ENCODE measurements around the gene STUM.
A peak's percentile ranks its signal among the peaks of the same experiment; 100 is the strongest.
"Not testable (repeated sequence)": the region's sequence is repeated elsewhere in the genome, so short reads cannot be mapped to it uniquely, and the experiment has no call there.

STUM gene

GRCh38 chr1:226627050-226627755 is 78.6 kb downstream of the STUM start:
- DNase-seq (ENCODE audit: low read depth), result no peak

GRCh38 chr1:226627924-226628611 is 79.5 kb downstream of the STUM start:
- no peak for DNase-seq (ENCODE audit: low read depth)

GRCh38 chr1:226628612-226629155 is 80.1 kb downstream of the STUM start:
- DNase-seq (ENCODE audit: low read depth), result no peak

GRCh38 chr1:226629210-226629895 is 80.8 kb downstream of the STUM start:
- DNase-seq (ENCODE audit: low read depth), result no peak

- DNase-seq (ENCODE audit: low read depth), result no peak
Observed at GRCh38 chr1:226629896-226630550, 81.5 kb downstream of the STUM start.

GRCh38 chr1:226630592-226630991 is 82.0 kb downstream of the STUM start:
- no peak for DNase-seq (ENCODE audit: low read depth)

- DNase-seq (ENCODE audit: low read depth), result no peak
Observed at GRCh38 chr1:226631229-226632000, 82.9 kb downstream of the STUM start.

GRCh38 chr1:226632169-226632879 is 83.8 kb downstream of the STUM start:
- no peak for DNase-seq (ENCODE audit: low read depth)

GRCh38 chr1:226632922-226633351 is 84.4 kb downstream of the STUM start:
- DNase-seq (ENCODE audit: low read depth), result no peak

- no peak for DNase-seq (ENCODE audit: low read depth)
Observed at GRCh38 chr1:226633541-226634165, 85.1 kb downstream of the STUM start.

GRCh38 chr1:226634166-226634588 is 85.6 kb downstream of the STUM start:
- DNase-seq (ENCODE audit: low read depth), result peak; percentile 77

GRCh38 chr1:226634611-226635246 is 86.2 kb downstream of the STUM start:
- DNase-seq (ENCODE audit: low read depth), result no peak

GRCh38 chr1:226635456-226635941 is 86.9 kb downstream of the STUM start:
- peak; percentile 34 for DNase-seq (ENCODE audit: low read depth)

GRCh38 chr1:226636847-226637096 is 88.2 kb downstream of the STUM start:
- no peak for DNase-seq (ENCODE audit: low read depth)

GRCh38 chr1:226637147-226637935 is 88.8 kb downstream of the STUM start:
- no peak for DNase-seq (ENCODE audit: low read depth)

GRCh38 chr1:226638001-226638601 is 89.5 kb downstream of the STUM start:
- no peak for DNase-seq (ENCODE audit: low read depth)

GRCh38 chr1:226638608-226639007 is 90.0 kb downstream of the STUM start:
- DNase-seq (ENCODE audit: low read depth), result no peak

GRCh38 chr1:226639206-226639605 is 90.6 kb downstream of the STUM start:
- not testable (repeated sequence) for DNase-seq (ENCODE audit: low read depth)

GRCh38 chr1:226639631-226640061 is 91.1 kb downstream of the STUM start:
- DNase-seq (ENCODE audit: low read depth), result no peak
